ENCODE results near the gene PVALB.

DNA sequence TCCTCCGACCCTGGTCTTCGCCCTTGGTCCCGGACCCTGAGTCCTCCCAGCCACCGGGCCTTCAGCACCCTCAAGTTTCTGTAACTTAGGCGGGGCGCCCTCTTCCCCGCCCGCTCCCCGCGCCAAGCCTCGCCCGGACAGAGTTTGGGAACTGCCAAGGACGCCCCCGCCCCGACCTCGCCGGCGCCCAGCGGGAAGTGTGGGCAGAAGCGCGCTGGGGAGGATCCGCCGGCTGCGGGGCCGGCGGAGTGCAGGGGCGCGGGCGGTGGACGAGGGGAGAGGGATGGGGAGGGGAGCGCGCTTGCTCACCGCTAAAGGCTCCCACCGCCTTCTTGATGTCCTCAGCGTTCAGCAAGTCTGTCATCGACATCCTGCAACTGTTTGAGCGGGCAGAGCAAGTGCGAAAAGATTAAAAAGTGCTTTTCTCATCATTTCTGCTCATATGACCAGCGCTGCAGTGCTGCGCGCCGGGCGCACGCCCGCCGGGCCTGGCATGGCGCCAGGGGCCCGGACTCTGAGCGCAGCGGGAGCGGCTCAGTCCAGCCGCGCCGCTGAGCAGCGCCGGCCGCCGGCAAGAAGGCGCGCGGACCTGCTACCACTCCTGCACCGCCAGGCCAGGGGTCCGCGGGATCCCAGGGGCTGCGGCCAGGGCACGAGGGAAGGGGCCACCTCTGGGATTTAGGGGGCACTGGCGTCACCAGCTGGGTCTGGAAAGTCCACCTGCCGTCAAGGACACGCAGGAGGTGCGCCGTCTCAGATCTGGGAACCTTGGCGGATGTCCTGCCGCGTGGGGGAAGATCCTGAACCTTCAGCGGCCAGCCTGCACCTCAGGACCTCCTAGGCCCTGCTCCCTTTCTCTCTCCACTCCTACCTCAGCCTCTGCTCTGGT is at the start of gene PVALB:
- TF ChIP-seq, protein P1, sequence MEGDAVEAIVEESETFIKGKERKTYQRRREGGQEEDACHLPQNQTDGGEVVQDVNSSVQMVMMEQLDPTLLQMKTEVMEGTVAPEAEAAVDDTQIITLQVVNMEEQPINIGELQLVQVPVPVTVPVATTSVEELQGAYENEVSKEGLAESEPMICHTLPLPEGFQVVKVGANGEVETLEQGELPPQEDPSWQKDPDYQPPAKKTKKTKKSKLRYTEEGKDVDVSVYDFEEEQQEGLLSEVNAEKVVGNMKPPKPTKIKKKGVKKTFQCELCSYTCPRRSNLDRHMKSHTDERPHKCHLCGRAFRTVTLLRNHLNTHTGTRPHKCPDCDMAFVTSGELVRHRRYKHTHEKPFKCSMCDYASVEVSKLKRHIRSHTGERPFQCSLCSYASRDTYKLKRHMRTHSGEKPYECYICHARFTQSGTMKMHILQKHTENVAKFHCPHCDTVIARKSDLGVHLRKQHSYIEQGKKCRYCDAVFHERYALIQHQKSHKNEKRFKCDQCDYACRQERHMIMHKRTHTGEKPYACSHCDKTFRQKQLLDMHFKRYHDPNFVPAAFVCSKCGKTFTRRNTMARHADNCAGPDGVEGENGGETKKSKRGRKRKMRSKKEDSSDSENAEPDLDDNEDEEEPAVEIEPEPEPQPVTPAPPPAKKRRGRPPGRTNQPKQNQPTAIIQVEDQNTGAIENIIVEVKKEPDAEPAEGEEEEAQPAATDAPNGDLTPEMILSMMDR (IDR thresholded peaks at IDR 0.05) = no peak
- no peak for TF ChIP-seq EZH2 (IDR thresholded peaks at IDR 0.05; ENCODE audit: borderline replicate concordance, insufficient read depth, low read depth, low read length, poor library complexity, severe bottlenecking)
